Measurements from ENCODE around the gene AVL9. TPM values are rescaled to one million over a fixed set of nuclear protein-coding genes. Genes with fewer than 3 reads are reported as not detected.

AVL9 gene
- total and polyA plus RNA-seq, 2 of the 13 experiments (the other 11 are each of a cell fraction or from before 2014, with no cell fraction given), result 29.9 to 48.0 TPM

DNA sequence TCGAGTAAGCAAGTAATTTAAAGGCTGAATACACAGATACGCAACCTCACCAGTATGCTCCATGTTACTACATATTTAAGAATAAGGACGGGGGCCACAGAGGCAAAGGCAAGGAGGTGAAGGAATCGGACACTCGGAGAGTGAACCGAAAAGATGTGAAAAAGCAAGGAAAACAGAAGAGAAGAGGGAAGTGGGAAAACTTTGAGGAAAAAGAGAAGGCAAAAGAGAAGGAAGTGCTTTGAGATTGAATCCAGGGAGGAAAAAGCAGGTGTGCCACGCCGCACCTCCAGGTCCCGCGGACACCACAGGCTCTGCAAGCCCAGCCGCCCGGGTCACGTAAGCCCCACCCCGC is 367 bp upstream of the AVL9 start (continued):
- TF ChIP-seq ZNF530 (CRISPR knock-in tag; IDR thresholded peaks at IDR 0.05; ENCODE audit: low read depth), result no peak
- no peak for TF ChIP-seq FOSL1 (CRISPR knock-in tag; IDR thresholded peaks at IDR 0.05; ENCODE audit: borderline replicate concordance)
- TF ChIP-seq MIER3 (CRISPR knock-in tag; IDR thresholded peaks at IDR 0.05; ENCODE audit: borderline replicate concordance), result no peak; the same call in 1 of the 2 replicates
- no peak for TF ChIP-seq ZNF343 (CRISPR knock-in tag; IDR thresholded peaks at IDR 0.05)
- TF ChIP-seq ZNF629 (CRISPR knock-in tag; conservative IDR thresholded peaks at IDR 0.05), result no peak
- no peak for TF ChIP-seq ZNF367 (CRISPR knock-in tag; IDR thresholded peaks at IDR 0.05; ENCODE audit: borderline replicate concordance)
- TF ChIP-seq NPAS2 (CRISPR knock-in tag; IDR thresholded peaks at IDR 0.05; ENCODE audit: borderline replicate concordance), result no peak
- TF ChIP-seq, protein P1, sequence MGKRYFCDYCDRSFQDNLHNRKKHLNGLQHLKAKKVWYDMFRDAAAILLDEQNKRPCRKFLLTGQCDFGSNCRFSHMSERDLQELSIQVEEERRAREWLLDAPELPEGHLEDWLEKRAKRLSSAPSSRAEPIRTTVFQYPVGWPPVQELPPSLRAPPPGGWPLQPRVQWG (CRISPR knock-in tag; IDR thresholded peaks at IDR 0.05; ENCODE audit: borderline replicate concordance, low read depth), result no peak
- no peak for TF ChIP-seq ZNF777 (CRISPR knock-in tag; IDR thresholded peaks at IDR 0.05)
- TF ChIP-seq TRIM24 (CRISPR knock-in tag; IDR thresholded peaks at IDR 0.05), result no peak
- TF ChIP-seq ZNF30 (CRISPR knock-in tag; IDR thresholded peaks at IDR 0.05), result no peak
- TF ChIP-seq TSC22D2 (CRISPR knock-in tag; IDR thresholded peaks at IDR 0.05; ENCODE audit: borderline replicate concordance), result no peak
- TF ChIP-seq GZF1 (CRISPR knock-in tag; IDR thresholded peaks at IDR 0.05), result no peak
- no peak for TF ChIP-seq ZNF121 (CRISPR knock-in tag; IDR thresholded peaks at IDR 0.05)
- TF ChIP-seq FOSL2 (CRISPR knock-in tag; IDR thresholded peaks at IDR 0.05), result 0 out of 2 replicates have a peak, but pooled peaks have one; percentile 1
- no peak for TF ChIP-seq MAF1 (CRISPR knock-in tag; IDR thresholded peaks at IDR 0.05; ENCODE audit: borderline replicate concordance)
- TF ChIP-seq MLLT10 (CRISPR knock-in tag; IDR thresholded peaks at IDR 0.05), result no peak
- no peak for TF ChIP-seq NFE2L1 (CRISPR knock-in tag; IDR thresholded peaks at IDR 0.05; ENCODE audit: borderline replicate concordance)
- TF ChIP-seq, protein P2, sequence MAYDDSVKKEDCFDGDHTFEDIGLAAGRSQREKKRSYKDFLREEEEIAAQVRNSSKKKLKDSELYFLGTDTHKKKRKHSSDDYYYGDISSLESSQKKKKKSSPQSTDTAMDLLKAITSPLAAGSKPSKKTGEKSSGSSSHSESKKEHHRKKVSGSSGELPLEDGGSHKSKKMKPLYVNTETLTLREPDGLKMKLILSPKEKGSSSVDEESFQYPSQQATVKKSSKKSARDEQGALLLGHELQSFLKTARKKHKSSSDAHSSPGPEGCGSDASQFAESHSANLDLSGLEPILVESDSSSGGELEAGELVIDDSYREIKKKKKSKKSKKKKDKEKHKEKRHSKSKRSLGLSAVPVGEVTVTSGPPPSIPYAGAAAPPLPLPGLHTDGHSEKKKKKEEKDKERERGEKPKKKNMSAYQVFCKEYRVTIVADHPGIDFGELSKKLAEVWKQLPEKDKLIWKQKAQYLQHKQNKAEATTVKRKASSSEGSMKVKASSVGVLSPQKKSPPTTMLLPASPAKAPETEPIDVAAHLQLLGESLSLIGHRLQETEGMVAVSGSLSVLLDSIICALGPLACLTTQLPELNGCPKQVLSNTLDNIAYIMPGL (CRISPR knock-in tag; IDR thresholded peaks at IDR 0.05; ENCODE audit: borderline replicate concordance in 1 of 2, low read depth in 1 of 2), result no peak
- no peak for TF ChIP-seq ZNF354B (CRISPR knock-in tag; IDR thresholded peaks at IDR 0.05)
- TF ChIP-seq NCOA1 (CRISPR knock-in tag; IDR thresholded peaks at IDR 0.05), result no peak; the same call in 1 of the 2 replicates
- TF ChIP-seq ZNF724P (CRISPR knock-in tag; IDR thresholded peaks at IDR 0.05; ENCODE audit: borderline replicate concordance), result no peak

All from HepG2 (cell line).